ENCODE results near the gene APP. TPM values are rescaled to one million over a fixed set of nuclear protein-coding genes. Genes with fewer than 3 reads are reported as not detected.

APP gene
- total RNA-seq, 1 donor from 2014 or later = 136 TPM

- no peak for DNase-seq (ENCODE audit: low spot score)
- peak; percentile 54 for ATAC-seq
Observed at GRCh38 chr21:26070822-26071425, 99.6 kb downstream of the APP start.

GRCh38 chr21:26070121-26070520 lies 100.4 kb downstream of the APP start:
- no peak for DNase-seq (ENCODE audit: low spot score)
- ATAC-seq = peak; percentile 60

- peak; percentile 46 for ATAC-seq
- no peak for DNase-seq (ENCODE audit: low spot score)
Observed at GRCh38 chr21:26068776-26069175, 101.8 kb downstream of the APP start.

GRCh38 chr21:26067836-26068594 lies 102.6 kb downstream of the APP start:
- no peak for ATAC-seq
- DNase-seq (ENCODE audit: low spot score) = no peak

- no peak for DNase-seq (ENCODE audit: low spot score)
- ATAC-seq = no peak
Observed at GRCh38 chr21:26064506-26064905, 106.1 kb downstream of the APP start.

GRCh38 chr21:26061437-26061836 lies 109.1 kb downstream of the APP start:
- peak; percentile 14 for ATAC-seq
- DNase-seq (ENCODE audit: low spot score) = no peak

- no peak for ATAC-seq
Observed at GRCh38 chr21:26060335-26061115, 110.0 kb downstream of the APP start.

GRCh38 chr21:26057477-26058170 lies 112.9 kb downstream of the APP start:
- DNase-seq (ENCODE audit: low spot score) = no peak

More at GRCh38 chr21:26060335-26061115, 110.0 kb downstream of the APP start:
- DNase-seq (ENCODE audit: low spot score) = no peak

GRCh38 chr21:26055841-26056264 lies 114.7 kb downstream of the APP start:
- ATAC-seq (no peak), DNase-seq (ENCODE audit: low spot score) (no peak)

More at GRCh38 chr21:26057477-26058170, 112.9 kb downstream of the APP start:
- peak; percentile 63 for ATAC-seq

GRCh38 chr21:26055010-26055409 lies 115.6 kb downstream of the APP start:
- DNase-seq (ENCODE audit: low spot score) (no peak), ATAC-seq (no peak)

GRCh38 chr21:26052057-26052456 lies 118.5 kb downstream of the APP start:
- DNase-seq (ENCODE audit: low spot score) (no peak), ATAC-seq (no peak)

GRCh38 chr21:26050857-26051256 lies 119.7 kb downstream of the APP start:
- DNase-seq (ENCODE audit: low spot score) (no peak), ATAC-seq (no peak)

- ATAC-seq (no peak), DNase-seq (ENCODE audit: low spot score) (no peak)
Observed at GRCh38 chr21:26049803-26050202, 120.8 kb downstream of the APP start.

- DNase-seq (ENCODE audit: low spot score) (no peak), ATAC-seq (peak; percentile 63)
Observed at GRCh38 chr21:26047279-26047967, 123.1 kb downstream of the APP start.

GRCh38 chr21:26043891-26044290 lies 126.7 kb downstream of the APP start:
- ATAC-seq (no peak), DNase-seq (ENCODE audit: low spot score) (no peak)

GRCh38 chr21:26042181-26042876 lies 128.2 kb downstream of the APP start:
- no peak for DNase-seq (ENCODE audit: low spot score)
- no peak for ATAC-seq

- ATAC-seq (no peak), DNase-seq (ENCODE audit: low spot score) (no peak)
Observed at GRCh38 chr21:26041431-26042180, 129.0 kb downstream of the APP start.

- ATAC-seq (no peak), DNase-seq (ENCODE audit: low spot score) (no peak)
Observed at GRCh38 chr21:26036916-26037315, 133.7 kb downstream of the APP start.

GRCh38 chr21:26032263-26032662 lies 138.3 kb downstream of the APP start:
- ATAC-seq (no peak), DNase-seq (ENCODE audit: low spot score) (no peak)
